Pancreas (tissue), 10 donors: Measurements from ENCODE around the gene LTB4R2. TPM values are rescaled to one million over a fixed set of nuclear protein-coding genes. Genes with fewer than 3 reads are reported as not detected.

Source experiments
- ATAC-seq, 4 donors: fragments of 200-7000 bp; cut with Tn5 transposase; one replicate each; pipeline versions ENCODE4 v1.8.0 to v1.9.1; 2020; ENCODE audit warnings: mild to moderate bottlenecking in 4 of 4, moderate library complexity in 4 of 4
- DNase-seq, 6 donors: peaks; one replicate each; pipeline ENCODE4 v3.0.0-alpha.2; 2020
- FAIRE-seq: peaks from 2 replicates; lab custom pipeline; 2012; peaks lifted over from hg19 to GRCh38; lab: Jason Lieb, UNC
- H3K27ac ChIP-seq, 4 donors: fragments of 200-600 bp; sonication (generic); 1 replicate in 3 of 4; 2 replicates in 1 of 4; pipeline versions ENCODE4 v1.5.0 to v1.8.0; 2020
- H3K27me3 ChIP-seq, 4 donors: fragments of 200-600 bp; one replicate each; pipeline ENCODE4 v1.8.0; 2021
- H3K36me3 ChIP-seq, 3 donors: fragments of 200-600 bp; sonication (generic) in 1 of 3; one replicate each; pipeline versions ENCODE4 v1.5.0 to v1.8.0; 2020 to 2021
- H3K4me1 ChIP-seq, 3 donors: fragments of 200-600 bp; one replicate each; pipeline ENCODE4 v1.8.0; 2021
- H3K4me3 ChIP-seq, 4 donors: fragments of 200-600 bp; sonication (generic) in 2 of 4; one replicate each; pipeline versions ENCODE4 v1.5.0 to v1.8.0; 2020 to 2021
- H3K9me3 ChIP-seq, 4 donors: fragments of 200-600 bp; one replicate each; pipeline ENCODE4 v1.8.0; 2021
- WGBS, 2 donors: extraction: QIAGEN DNeasy Blood & Tissue Kit; methylation state at CpG; one replicate each; pipeline ENCODE4 v1.1.7; 2013; 5-methylcytosine and 5-hydroxymethylcytosine counted together
- intact Hi-C, 3 donors: fragments of 100-400 bp; cut with DNase I; formaldehyde crosslinking; loops; one replicate each; pipeline versions ENCODE4 v1.11.1 to v1.14.2; 2022
- polyA plus RNA-seq, 2 donors: library from polyadenylated mRNA; stranded (reverse); fragments of 200-250 nt; gene quantifications; one replicate each; pipeline ENCODE4 v1.2.3, GENCODE V29; 2013
- total RNA-seq, 6 donors: library from RNA; stranded (reverse); fragmentation: NEBNext Ultra II Directional in 4 of 6; extraction: Animal tissue kit (Norgen Biotek cat#: 25700) in 4 of 6; gene quantifications; one replicate each; pipeline versions ENCODE4 v1.2.1 to v1.2.4, GENCODE V29; 2021 to 2023
- TF ChIP-seq, protein P1 (sequence below), 4 donors: fragments of 200-600 bp; sonication (generic) in 3 of 4; IDR thresholded peaks; one replicate each; pipeline versions ENCODE4 v1.5.0 to v1.8.0; 2021; ENCODE audit warnings: antibody characterized with exemption in 4 of 4
- donor health status: healthy with polysubstance abuse.
- donor health status: DM: no; HTN: no; CAD: no; lungs with moderate emphysema.
- donor health status: DM: no; HTN: no; CAD: no.
- donor health status: control.
- donor health status: control.
- donor health status: Bipolar disorder and iron deficiency.
- donor health status: DM: yes; HTN: yes; CAD: no.
- donor health status: DM: no; HTN: no; CAD: no.
- donor health status: DM: no; HTN: no; CAD: no.
- donor health status: DM: yes; HTN: yes; CAD: no.

LTB4R2 gene
- total and polyA plus RNA-seq, 8 donors = 0.73 to 3.1 (median 2.2) TPM

DNA sequence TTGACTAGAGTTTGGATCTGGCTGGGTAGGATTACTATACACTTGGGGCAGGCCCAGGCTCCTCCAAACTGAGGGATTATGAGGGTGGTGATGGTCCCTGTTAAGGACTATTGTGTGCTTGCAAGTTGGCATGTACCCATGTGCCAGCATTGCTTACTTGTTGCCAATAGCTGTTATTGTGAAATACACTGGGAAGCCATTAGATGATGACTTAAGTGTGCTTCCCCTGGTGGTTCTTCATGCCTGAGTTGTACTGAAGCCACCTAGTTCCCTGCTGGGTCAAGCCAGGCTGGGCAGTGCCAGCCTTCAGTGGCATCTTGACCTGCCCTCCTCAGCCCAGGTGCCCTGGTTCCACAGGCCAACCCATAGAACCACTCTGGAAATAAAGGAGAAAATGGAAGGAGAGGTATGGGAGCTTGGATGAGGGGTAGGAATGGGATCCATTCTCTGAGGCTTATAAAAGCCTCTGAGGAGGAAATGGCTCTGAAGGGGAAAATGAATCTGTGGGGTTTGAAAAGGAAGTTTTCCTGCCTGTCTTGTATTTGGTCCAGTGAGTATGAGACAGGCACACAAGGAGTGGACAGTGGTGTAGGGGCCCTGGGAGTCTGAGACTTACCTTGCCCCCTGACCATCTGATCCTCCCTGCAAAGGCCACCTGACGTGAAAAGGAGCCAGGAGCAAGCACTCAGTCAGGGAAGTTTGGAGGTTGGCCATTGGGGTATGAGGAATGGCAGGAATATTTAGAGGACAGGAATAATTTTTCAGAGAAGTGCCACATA, 2.1 kb downstream of the LTB4R2 start:
- FAIRE-seq (no peak), ATAC-seq (no peak), DNase-seq (no peak)
- Histone ChIP-seq H3K4me1 (peaks cover 20 to 40% (median 31%) of the 10 kb centered on the region in 3 donors), H3K27ac (peak overlapping the region; percentile 76 to 91 (median 89)), H3K4me3 (peak overlapping the region in 2 of 4 donors; percentile 52 to 64), H3K9me3 (no peaks in the 10 kb centered on the region), H3K27me3 (no peaks in the 10 kb centered on the region), H3K36me3 (no peaks in the 10 kb centered on the region)
- WGBS, 2 donors = 84 to 88% methylated on average over 1 of the region's 1 CpG
- intact Hi-C loops = no loop called here
- TF ChIP-seq, protein P1, sequence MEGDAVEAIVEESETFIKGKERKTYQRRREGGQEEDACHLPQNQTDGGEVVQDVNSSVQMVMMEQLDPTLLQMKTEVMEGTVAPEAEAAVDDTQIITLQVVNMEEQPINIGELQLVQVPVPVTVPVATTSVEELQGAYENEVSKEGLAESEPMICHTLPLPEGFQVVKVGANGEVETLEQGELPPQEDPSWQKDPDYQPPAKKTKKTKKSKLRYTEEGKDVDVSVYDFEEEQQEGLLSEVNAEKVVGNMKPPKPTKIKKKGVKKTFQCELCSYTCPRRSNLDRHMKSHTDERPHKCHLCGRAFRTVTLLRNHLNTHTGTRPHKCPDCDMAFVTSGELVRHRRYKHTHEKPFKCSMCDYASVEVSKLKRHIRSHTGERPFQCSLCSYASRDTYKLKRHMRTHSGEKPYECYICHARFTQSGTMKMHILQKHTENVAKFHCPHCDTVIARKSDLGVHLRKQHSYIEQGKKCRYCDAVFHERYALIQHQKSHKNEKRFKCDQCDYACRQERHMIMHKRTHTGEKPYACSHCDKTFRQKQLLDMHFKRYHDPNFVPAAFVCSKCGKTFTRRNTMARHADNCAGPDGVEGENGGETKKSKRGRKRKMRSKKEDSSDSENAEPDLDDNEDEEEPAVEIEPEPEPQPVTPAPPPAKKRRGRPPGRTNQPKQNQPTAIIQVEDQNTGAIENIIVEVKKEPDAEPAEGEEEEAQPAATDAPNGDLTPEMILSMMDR (IDR thresholded peaks at IDR 0.05) = no peak

GRCh38 chr14:24312736-24313507, 3.0 kb downstream of the LTB4R2 start:
- TF ChIP-seq, protein P1 (IDR thresholded peaks at IDR 0.05) = no peak
- ATAC-seq = no peak
- no peak for FAIRE-seq
- 76 to 81% methylated on average over 9 of the region's 9 CpGs for WGBS, 2 donors
- DNase-seq = peak in 1 of 6 donors; percentile 20
- Histone ChIP-seq H3K4me1 (peaks cover 15 to 31% (median 22%) of the 10 kb centered on the region in 3 donors), H3K27me3 (no peaks in the 10 kb centered on the region), H3K36me3 (no peaks in the 10 kb centered on the region), H3K4me3 (no peak overlapping the region), H3K27ac (peak overlapping the region in 2 of 4 donors; percentile 57 to 91), H3K9me3 (no peaks in the 10 kb centered on the region)
- intact Hi-C loops = no loop called here

GRCh38 chr14:24313913-24314312, 4.0 kb downstream of the LTB4R2 start:
- WGBS, 2 donors = 80 to 82% methylated on average over 2 of the region's 2 CpGs
- Histone ChIP-seq H3K27ac (peak overlapping the region in 1 of 4 donors; percentile 8), H3K9me3 (no peaks in the 10 kb centered on the region), H3K36me3 (no peaks in the 10 kb centered on the region), H3K4me3 (no peak overlapping the region), H3K27me3 (no peaks in the 10 kb centered on the region), H3K4me1 (peaks cover 12 to 21% (median 15%) of the 10 kb centered on the region in 3 donors)
- no peak for FAIRE-seq
- peak in 1 of 6 donors; percentile 12 for DNase-seq
- intact Hi-C loops = no loop called here
- ATAC-seq = no peak
- TF ChIP-seq, protein P1 (IDR thresholded peaks at IDR 0.05) = no peak

DNA sequence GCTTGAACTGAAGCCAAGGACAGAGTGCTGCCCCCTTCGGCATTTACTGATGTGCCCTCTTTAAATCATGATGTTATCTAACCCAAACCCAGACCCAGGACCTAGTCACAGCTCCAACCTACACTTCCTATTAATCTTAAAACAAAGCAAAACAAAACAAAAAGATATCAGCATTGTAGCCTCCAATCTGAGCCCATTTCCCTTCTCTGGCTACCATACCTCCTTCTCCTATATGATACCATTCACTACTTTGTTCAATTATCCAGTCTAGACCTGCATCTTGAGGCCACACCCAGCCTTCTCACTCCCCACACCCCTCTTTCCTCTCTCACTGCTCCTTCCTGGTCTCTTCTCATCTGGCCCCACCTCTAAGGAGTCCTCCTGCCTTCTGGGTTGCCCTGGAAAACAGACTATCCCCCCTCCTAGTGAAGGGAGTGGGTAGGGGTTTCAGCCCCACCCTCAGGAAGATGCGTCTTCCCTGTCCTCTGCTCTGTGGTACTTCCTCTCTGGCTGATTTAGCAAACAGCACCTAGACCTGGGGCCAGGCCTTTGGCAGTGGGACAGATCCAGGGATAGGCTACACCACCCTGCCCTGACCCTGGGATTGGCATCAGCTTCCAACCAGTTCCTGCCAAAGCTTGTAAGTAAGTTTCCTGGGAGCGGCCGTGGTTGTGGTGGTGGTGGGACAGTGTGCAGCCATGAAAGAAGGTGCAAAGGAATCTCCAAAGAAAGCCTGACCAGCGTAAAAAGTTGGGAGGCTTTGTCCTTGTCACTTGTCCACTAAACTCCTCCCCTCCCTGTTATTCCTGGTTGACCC, 4.6 kb downstream of the LTB4R2 start:
- Histone ChIP-seq H3K27ac (no peak overlapping the region), H3K9me3 (no peaks in the 10 kb centered on the region), H3K36me3 (no peaks in the 10 kb centered on the region), H3K4me3 (no peak overlapping the region), H3K4me1 (peaks cover 10 to 14% (median 13%) of the 10 kb centered on the region in 3 donors), H3K27me3 (no peaks in the 10 kb centered on the region)
- FAIRE-seq (no peak), DNase-seq (peak in 1 of 6 donors; percentile 47), ATAC-seq (no peak)
- 64 to 75% methylated on average over 5 of the region's 5 CpGs for WGBS, 2 donors
- TF ChIP-seq, protein P1 (IDR thresholded peaks at IDR 0.05) = no peak
- intact Hi-C loops = no loop called here
